ENCODE data around the gene ANXA11. TPM values are rescaled to one million over a fixed set of nuclear protein-coding genes. Genes with fewer than 3 reads are reported as not detected.

The ANXA11 gene
- total RNA-seq (2022; extraction: Qiagen RNA extraction): 181 to 239 TPM (median 229 TPM) in 5 replicates

GRCh38 chr10:80205477-80206276, at the start of gene ANXA11:
TSS of gene ANXA11 (minus strand) at chr10:80205537. CDS start at chr10:80172861, 32,676 bp downstream.

GRCh38 chr10:80132299-80133139, 72.8 kb downstream of the ANXA11 start, which contains the start of gene PLAC9:
TSS of gene PLAC9 (plus strand) at chr10:80132730. CDS start at chr10:80132763, 33 bp downstream.

Other genes starting within 250 kb of the ANXA11 start
- gene TMEM254, start 126.9 kb downstream of the ANXA11 start, total RNA-seq (2022; extraction: Qiagen RNA extraction): 15.0 to 21.3 TPM (median 17.7 TPM) in 5 replicates
- gene PLAC9, start 72.8 kb downstream of the ANXA11 start, total RNA-seq (2022; extraction: Qiagen RNA extraction): 0.29 TPM in 1 of 5 replicates, not detected in the others
- 0.04 to 0.11 TPM (median 0.04 TPM) in 5 replicates for gene MAT1A, start 84.1 kb upstream of the ANXA11 start, total RNA-seq (2022; extraction: Qiagen RNA extraction)
- not detected in 5 replicates for gene DYDC1, start 151.2 kb upstream of the ANXA11 start, total RNA-seq (2022; extraction: Qiagen RNA extraction)
- 0.05 to 0.06 TPM in 2 of 5 replicates, not detected in the others for gene DYDC2, start 151.2 kb upstream of the ANXA11 start, total RNA-seq (2022; extraction: Qiagen RNA extraction)
- gene PRXL2A, start 203.0 kb upstream of the ANXA11 start, total RNA-seq (2022; extraction: Qiagen RNA extraction): 43.9 to 47.6 TPM (median 45.0 TPM) in 5 replicates
- 89.2 to 130 TPM (median 126 TPM) in 5 replicates for gene TSPAN14, start 248.8 kb upstream of the ANXA11 start, total RNA-seq (2022; extraction: Qiagen RNA extraction)

Measured in A549 treated with dexamethasone at 1 μM for 4 hours (cell line).